VCaP (cell line): ENCODE data around the gene PIERCE2.
"Not testable (repeated sequence)": the region's sequence is repeated elsewhere in the genome, so short reads cannot be mapped to it uniquely, and the experiment has no call there.

ENCODE experiments used
- H3K27ac ChIP-seq: fragments of 450-650 bp; 2 replicates; pipeline ENCODE4 v1.5.1; 2017
- CTCF ChIP-seq: fragments of 450-650 bp; conservative IDR thresholded peaks from 2 replicates; pipeline ENCODE4 v1.5.1; 2017; ENCODE audit warnings: mild to moderate bottlenecking, moderate library complexity

PIERCE2 gene

GRCh38 chr15:55402707-55403106, 5.6 kb upstream of the PIERCE2 start:
- H3K27ac ChIP-seq, result no peak overlapping the region
- no peak for TF ChIP-seq CTCF

GRCh38 chr15:55403531-55403930, 4.8 kb upstream of the PIERCE2 start:
- TF ChIP-seq CTCF, result no peak
- H3K27ac ChIP-seq, result no peak overlapping the region

- no peak for TF ChIP-seq CTCF
- H3K27ac ChIP-seq, result peak overlapping the region; percentile 76
Measured at GRCh38 chr15:55407498-55408011, 740 bp upstream of the PIERCE2 start.

DNA sequence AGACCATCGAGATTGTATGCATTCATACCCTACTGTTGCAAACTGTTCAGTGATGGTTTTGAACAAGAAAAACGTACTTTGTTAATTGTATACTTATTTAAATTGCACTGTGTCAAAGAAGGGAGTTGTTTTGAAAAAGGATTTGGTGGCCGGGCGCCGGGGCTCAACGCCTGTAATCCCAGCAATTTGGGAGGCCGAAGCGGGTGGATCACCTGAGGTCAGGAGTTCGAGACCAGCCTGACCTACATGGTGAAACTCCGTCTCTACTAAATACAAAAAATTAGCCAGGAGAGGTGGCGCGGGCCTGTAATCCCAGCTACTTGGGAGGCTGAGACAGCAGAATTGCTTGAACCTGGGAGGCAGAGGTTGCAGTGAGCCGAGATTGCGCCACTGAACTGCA, 681 bp downstream of the PIERCE2 start:
- peak overlapping the region; percentile 76 for H3K27ac ChIP-seq

DNA sequence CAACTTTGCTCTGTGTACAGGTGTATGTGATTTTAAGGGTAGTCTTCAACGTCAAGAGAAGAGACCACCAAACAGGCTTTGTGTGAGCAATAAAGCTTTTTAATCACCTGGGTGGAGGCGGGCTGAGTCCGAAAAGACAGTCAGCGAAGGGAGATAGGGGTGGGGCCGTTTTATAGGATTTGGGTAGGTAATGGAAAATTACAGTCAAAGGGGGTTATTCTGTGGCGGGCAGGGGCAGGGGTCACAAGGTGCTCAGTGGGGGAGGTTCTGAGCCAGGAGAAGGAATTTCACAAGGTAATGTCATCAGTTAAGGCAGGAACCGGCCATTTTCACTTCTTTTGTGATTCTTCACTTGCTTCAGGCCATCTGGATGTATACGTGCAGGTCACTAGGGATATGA, 9.4 kb downstream of the PIERCE2 start:
- H3K27ac ChIP-seq, result not testable (repeated sequence)

GRCh38 chr15:55420171-55420866, 12.0 kb downstream of the PIERCE2 start:
- TF ChIP-seq CTCF, result no peak
- H3K27ac ChIP-seq, result no peak overlapping the region

- no peak overlapping the region for H3K27ac ChIP-seq
- TF ChIP-seq CTCF, result no peak
Measured at GRCh38 chr15:55422089-55422488, 13.8 kb downstream of the PIERCE2 start.

GRCh38 chr15:55434989-55435825, 26.9 kb downstream of the PIERCE2 start:
- no peak overlapping the region for H3K27ac ChIP-seq
- peak; percentile 78 for TF ChIP-seq CTCF

DNA sequence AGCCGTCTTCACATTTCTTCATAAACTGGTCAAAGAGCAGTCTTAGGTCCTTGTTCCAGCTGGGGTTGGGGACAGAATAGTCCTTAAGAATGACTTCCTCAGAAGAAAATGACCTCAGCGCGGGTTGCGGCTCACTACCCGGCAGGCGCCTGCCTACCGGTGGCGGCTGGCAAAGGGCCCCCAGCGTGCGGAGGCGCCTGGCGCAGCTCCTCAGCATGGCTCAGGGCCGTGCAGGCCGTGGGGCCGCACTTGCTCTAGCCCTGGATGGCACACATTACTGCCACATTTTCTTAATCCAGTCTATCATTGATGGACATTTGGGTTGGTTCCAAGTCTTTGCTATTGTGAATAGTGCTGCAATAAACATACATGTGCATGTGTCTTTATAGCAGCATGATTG, 34.8 kb downstream of the PIERCE2 start:
- H3K27ac ChIP-seq, result not testable (repeated sequence)

- not testable (repeated sequence) for H3K27ac ChIP-seq
Measured at GRCh38 chr15:55445936-55446335, 37.6 kb downstream of the PIERCE2 start.

GRCh38 chr15:55446379-55447029, 38.2 kb downstream of the PIERCE2 start:
- H3K27ac ChIP-seq, result not testable (repeated sequence)

GRCh38 chr15:55447030-55447394, 38.7 kb downstream of the PIERCE2 start:
- not testable (repeated sequence) for H3K27ac ChIP-seq
